ENCODE data around the gene CDT1. TPM values are rescaled to one million over a fixed set of nuclear protein-coding genes. Genes with fewer than 3 reads are reported as not detected.

CDT1 gene
- total and polyA plus RNA-seq, 4 donors: 2.0 to 5.8 (median 3.3) TPM

DNA sequence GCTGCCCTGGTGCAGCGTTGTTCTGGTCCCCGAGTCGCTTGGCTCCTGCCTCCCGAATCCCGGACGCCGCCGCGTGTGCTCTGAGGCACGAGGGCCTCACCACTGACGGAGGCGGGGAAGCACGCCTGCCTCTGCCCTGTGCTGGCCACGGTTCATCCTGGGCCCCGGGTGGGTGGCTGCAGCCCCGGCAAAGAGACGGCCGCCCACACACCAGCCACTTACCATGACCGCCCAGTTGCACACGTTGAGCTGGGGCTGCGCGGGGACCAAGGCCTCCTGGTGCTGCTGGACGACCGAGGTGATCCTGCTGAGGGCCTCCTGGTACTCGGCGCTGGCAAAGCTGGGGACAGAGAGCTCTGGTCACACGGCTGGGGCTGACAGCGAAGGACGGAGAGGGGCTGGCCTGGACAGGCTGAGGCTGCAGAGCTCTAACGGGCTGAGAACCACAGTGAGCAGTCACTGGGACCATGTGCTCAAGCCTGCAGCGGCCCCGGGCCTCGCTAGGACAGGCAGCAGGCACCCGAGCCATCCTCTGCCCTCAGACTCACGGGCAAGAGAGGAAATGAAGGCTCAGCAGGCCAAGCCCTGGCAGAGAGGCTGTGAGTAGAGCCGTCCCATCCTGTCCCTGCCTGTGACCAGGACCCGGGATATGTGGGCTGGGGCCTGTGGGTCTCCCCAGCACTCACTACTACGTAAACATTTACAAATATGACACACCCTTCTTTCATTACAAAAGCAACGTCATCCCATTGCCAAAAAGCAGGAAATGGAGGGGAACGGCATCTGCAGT lies 14.4 kb downstream of the CDT1 start:
- Histone ChIP-seq H3K27ac (ENCODE audit: low read depth in 1 of 2, low read length in 1 of 2) (no peak overlapping the region), H3K27me3 (ENCODE audit: control insufficient read depth in 3 of 3, insufficient read depth in 3 of 3, low read length in 2 of 3) (no peaks in the 10 kb centered on the region), H3K36me3 (ENCODE audit: control insufficient read depth in 4 of 4, insufficient read depth in 4 of 4, low read length in 4 of 4) (peaks cover 0 to 24% (median 3%) of the 10 kb centered on the region in 4 donors), H3K9me3 (ENCODE audit: control insufficient read depth in 4 of 4, insufficient read depth in 3 of 4, low read length in 3 of 4) (no peaks in the 10 kb centered on the region), H3K4me3 (no peak overlapping the region), H3K9ac (ENCODE audit: insufficient read depth in 1 of 2, low read length in 2 of 2) (no peak overlapping the region), H3K4me1 (ENCODE audit: control insufficient read depth in 5 of 5, insufficient read depth in 5 of 5, low read length in 5 of 5) (peaks cover 0 to 12% (median 2%) of the 10 kb centered on the region in 5 donors)
- TF ChIP-seq, protein P1, sequence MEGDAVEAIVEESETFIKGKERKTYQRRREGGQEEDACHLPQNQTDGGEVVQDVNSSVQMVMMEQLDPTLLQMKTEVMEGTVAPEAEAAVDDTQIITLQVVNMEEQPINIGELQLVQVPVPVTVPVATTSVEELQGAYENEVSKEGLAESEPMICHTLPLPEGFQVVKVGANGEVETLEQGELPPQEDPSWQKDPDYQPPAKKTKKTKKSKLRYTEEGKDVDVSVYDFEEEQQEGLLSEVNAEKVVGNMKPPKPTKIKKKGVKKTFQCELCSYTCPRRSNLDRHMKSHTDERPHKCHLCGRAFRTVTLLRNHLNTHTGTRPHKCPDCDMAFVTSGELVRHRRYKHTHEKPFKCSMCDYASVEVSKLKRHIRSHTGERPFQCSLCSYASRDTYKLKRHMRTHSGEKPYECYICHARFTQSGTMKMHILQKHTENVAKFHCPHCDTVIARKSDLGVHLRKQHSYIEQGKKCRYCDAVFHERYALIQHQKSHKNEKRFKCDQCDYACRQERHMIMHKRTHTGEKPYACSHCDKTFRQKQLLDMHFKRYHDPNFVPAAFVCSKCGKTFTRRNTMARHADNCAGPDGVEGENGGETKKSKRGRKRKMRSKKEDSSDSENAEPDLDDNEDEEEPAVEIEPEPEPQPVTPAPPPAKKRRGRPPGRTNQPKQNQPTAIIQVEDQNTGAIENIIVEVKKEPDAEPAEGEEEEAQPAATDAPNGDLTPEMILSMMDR (IDR thresholded peaks at IDR 0.05; ENCODE audit: control extremely low read depth, extremely low read depth): no peak
- 83 to 84% methylated on average over 37 to 40 of the region's 40 CpGs for WGBS, 2 donors
- peak; percentile 69 to 79 (median 77) for DNase-seq
- no peak for ATAC-seq (ENCODE audit: insufficient read depth, low FRiP score)

GRCh38 chr16:88818575-88818874 lies 14.9 kb downstream of the CDT1 start:
- Histone ChIP-seq H3K9me3 (ENCODE audit: control insufficient read depth in 4 of 4, insufficient read depth in 3 of 4, low read length in 3 of 4) (no peaks in the 10 kb centered on the region), H3K36me3 (ENCODE audit: control insufficient read depth in 4 of 4, insufficient read depth in 4 of 4, low read length in 4 of 4) (peaks cover 0 to 25% (median 3%) of the 10 kb centered on the region in 4 donors), H3K27me3 (ENCODE audit: control insufficient read depth in 3 of 3, insufficient read depth in 3 of 3, low read length in 2 of 3) (no peaks in the 10 kb centered on the region), H3K4me1 (ENCODE audit: control insufficient read depth in 5 of 5, insufficient read depth in 5 of 5, low read length in 5 of 5) (peaks cover 0 to 12% (median 2%) of the 10 kb centered on the region in 5 donors), H3K4me3 (no peak overlapping the region), H3K27ac (ENCODE audit: low read depth in 1 of 2, low read length in 1 of 2) (no peak overlapping the region), H3K9ac (ENCODE audit: insufficient read depth in 1 of 2, low read length in 2 of 2) (no peak overlapping the region)
- TF ChIP-seq, protein P1 (IDR thresholded peaks at IDR 0.05; ENCODE audit: control extremely low read depth, extremely low read depth): no peak
- no peak for ATAC-seq (ENCODE audit: insufficient read depth, low FRiP score)
- 75 to 80% methylated on average over 18 of the region's 18 CpGs for WGBS, 2 donors
- no peak for DNase-seq

GRCh38 chr16:88819126-88819525 lies 15.5 kb downstream of the CDT1 start:
- TF ChIP-seq, protein P1 (IDR thresholded peaks at IDR 0.05; ENCODE audit: control extremely low read depth, extremely low read depth): no peak
- Histone ChIP-seq H3K27me3 (ENCODE audit: control insufficient read depth in 3 of 3, insufficient read depth in 3 of 3, low read length in 2 of 3) (no peaks in the 10 kb centered on the region), H3K9ac (ENCODE audit: insufficient read depth in 1 of 2, low read length in 2 of 2) (no peak overlapping the region), H3K36me3 (ENCODE audit: control insufficient read depth in 4 of 4, insufficient read depth in 4 of 4, low read length in 4 of 4) (peaks cover 0 to 26% (median 3%) of the 10 kb centered on the region in 4 donors), H3K27ac (ENCODE audit: low read depth in 1 of 2, low read length in 1 of 2) (no peak overlapping the region), H3K4me1 (ENCODE audit: control insufficient read depth in 5 of 5, insufficient read depth in 5 of 5, low read length in 5 of 5) (peaks cover 0 to 12% (median 2%) of the 10 kb centered on the region in 5 donors), H3K9me3 (ENCODE audit: control insufficient read depth in 4 of 4, insufficient read depth in 3 of 4, low read length in 3 of 4) (no peaks in the 10 kb centered on the region), H3K4me3 (no peak overlapping the region)
- DNase-seq: no peak
- WGBS, 2 donors: 84 to 92% methylated on average over 16 of the region's 16 CpGs
- no peak for ATAC-seq (ENCODE audit: insufficient read depth, low FRiP score)
